RWPE2 (cell line): ENCODE results near the gene DICER1.

Experiments used
- ATAC-seq: fragments of 200-7000 bp; cut with Tn5 transposase; 3 replicates; pipeline ENCODE4 v1.9.1; 2021; ENCODE audit warnings: low read depth
- DNase-seq: peaks from one replicate; pipeline ENCODE4 v3.0.0-alpha.2; 2020; ENCODE audit warnings: low spot score
- H3K27ac ChIP-seq: fragments of 450-650 bp; 2 replicates; pipeline ENCODE4 v1.5.1; 2017; ENCODE audit warnings: mild to moderate bottlenecking; ENCODE audit not compliant: poor library complexity, severe bottlenecking
- H3K27me3 ChIP-seq: fragments of 250-450 bp; sonication (Bioruptor Pico); 2 replicates; pipeline ENCODE4 v1.5.1; 2021; ENCODE audit warnings: mild to moderate bottlenecking, moderate library complexity; ENCODE audit not compliant: insufficient read depth, poor library complexity, severe bottlenecking
- H3K36me3 ChIP-seq: fragments of 250-450 bp; sonication (Bioruptor Pico); 2 replicates; pipeline ENCODE4 v1.5.1; 2020; ENCODE audit warnings: low read depth, mild to moderate bottlenecking, moderate library complexity
- H3K4me1 ChIP-seq: fragments of 250-450 bp; sonication (Bioruptor Pico); 2 replicates; pipeline ENCODE4 v1.5.1; 2021; ENCODE audit warnings: mild to moderate bottlenecking, moderate library complexity; ENCODE audit not compliant: insufficient read depth, poor library complexity, severe bottlenecking
- H3K4me3 ChIP-seq: fragments of 250-450 bp; sonication (Bioruptor Pico); 2 replicates; pipeline ENCODE4 v1.5.1; 2021; ENCODE audit warnings: mild to moderate bottlenecking, moderate library complexity; ENCODE audit not compliant: severe bottlenecking
- H3K9me3 ChIP-seq: fragments of 250-450 bp; sonication (Bioruptor Pico); 2 replicates; pipeline ENCODE4 v1.5.1; 2021; ENCODE audit warnings: mild to moderate bottlenecking, moderate library complexity; ENCODE audit not compliant: severe bottlenecking
- CTCF ChIP-seq: fragments of 450-650 bp; IDR thresholded peaks from one replicate; pipeline ENCODE4 v1.5.1; 2017; ENCODE audit warnings: mild to moderate bottlenecking, moderate library complexity; ENCODE audit not compliant: poor library complexity, severe bottlenecking

Gene DICER1

GRCh38 chr14:95047754-95048153 is 109.6 kb downstream of the DICER1 start:
- Histone ChIP-seq H3K4me3 (no peak overlapping the region), H3K9me3 (no peaks in the 10 kb centered on the region), H3K4me1 (no peaks in the 10 kb centered on the region), H3K27me3 (peaks cover 34% of the 10 kb centered on the region), H3K36me3 (no peaks in the 10 kb centered on the region), H3K27ac (no peak overlapping the region)
- DNase-seq (peak; percentile 22), ATAC-seq (no peak)
- no peak for TF ChIP-seq CTCF

GRCh38 chr14:95046711-95047681 is 110.3 kb downstream of the DICER1 start:
- Histone ChIP-seq H3K27me3 (peaks cover 34% of the 10 kb centered on the region), H3K9me3 (no peaks in the 10 kb centered on the region), H3K4me1 (no peaks in the 10 kb centered on the region), H3K4me3 (no peak overlapping the region), H3K27ac (no peak overlapping the region), H3K36me3 (no peaks in the 10 kb centered on the region)
- DNase-seq (peak; percentile 62), ATAC-seq (no peak; the same call in 2 of the 3 replicates)
- TF ChIP-seq CTCF, result no peak

- no peak for ATAC-seq
- DNase-seq, result peak; percentile 47
- Histone ChIP-seq H3K9me3 (no peaks in the 10 kb centered on the region), H3K27me3 (peaks cover 34% of the 10 kb centered on the region), H3K4me3 (no peak overlapping the region), H3K27ac (no peak overlapping the region), H3K4me1 (no peaks in the 10 kb centered on the region), H3K36me3 (no peaks in the 10 kb centered on the region)
- TF ChIP-seq CTCF, result no peak
Measured at GRCh38 chr14:95045836-95046430, 111.4 kb downstream of the DICER1 start.

GRCh38 chr14:95045106-95045701 is 112.1 kb downstream of the DICER1 start:
- Histone ChIP-seq H3K27ac (no peak overlapping the region), H3K36me3 (no peaks in the 10 kb centered on the region), H3K4me1 (no peaks in the 10 kb centered on the region), H3K4me3 (no peak overlapping the region), H3K9me3 (no peaks in the 10 kb centered on the region), H3K27me3 (peaks cover 41% of the 10 kb centered on the region)
- DNase-seq, result peak; percentile 33
- TF ChIP-seq CTCF, result no peak
- no peak; the same call in 2 of the 3 replicates for ATAC-seq
